Neuronal stem cell (in vitro differentiated cells): ENCODE data around the gene ANKRD31.
"Not testable (repeated sequence)": the region's sequence is repeated elsewhere in the genome, so short reads cannot be mapped to it uniquely, and the experiment has no call there.

ENCODE experiments used
- DNase-seq: peaks from one replicate; pipeline ENCODE4 v3.0.0-alpha.2; 2013; ENCODE audit warnings: low spot score
- H2AFZ ChIP-seq: one replicate; pipeline ENCODE4 v1.6.1; 2013; ENCODE audit warnings: mild to moderate bottlenecking, low read length, inconsistent platforms
- H2AK5ac ChIP-seq: 2 replicates; pipeline ENCODE4 v1.6.1; 2013; ENCODE audit warnings: low read depth, mild to moderate bottlenecking, inconsistent platforms, low read length, moderate library complexity, mixed read lengths
- H2BK120ac ChIP-seq: 2 replicates; pipeline ENCODE4 v1.6.1; 2013; ENCODE audit warnings: low read depth, mild to moderate bottlenecking, inconsistent platforms, low read length, moderate library complexity, mixed read lengths
- H2BK12ac ChIP-seq: one replicate; pipeline ENCODE4 v1.6.1; 2013; ENCODE audit warnings: low read length, inconsistent platforms
- H2BK15ac ChIP-seq: 2 replicates; pipeline ENCODE4 v1.6.1; 2013; ENCODE audit warnings: mild to moderate bottlenecking, low read length, inconsistent platforms, mixed read lengths
- H2BK5ac ChIP-seq: one replicate; pipeline ENCODE4 v1.6.1; 2013; ENCODE audit warnings: inconsistent platforms, mild to moderate bottlenecking, low read length, moderate library complexity
- H3K14ac ChIP-seq: one replicate; pipeline ENCODE4 v1.6.1; 2013; ENCODE audit warnings: low read length, inconsistent platforms
- H3K18ac ChIP-seq: 2 replicates; pipeline ENCODE4 v1.6.1; 2013; ENCODE audit warnings: low read length, inconsistent platforms
- H3K23ac ChIP-seq: 2 replicates; pipeline ENCODE4 v1.6.1; 2013; ENCODE audit warnings: low read depth, mild to moderate bottlenecking, mixed read lengths, low read length, inconsistent platforms; ENCODE audit not compliant: poor library complexity
- H3K27ac ChIP-seq: replicated peaks from 3 replicates; pipeline ENCODE4 v1.5.1; 2013; ENCODE audit warnings: low read length, inconsistent platforms
- H3K27me3 ChIP-seq, 3 experiments: 2 replicates each; pipeline ENCODE4 v1.6.1; 2013; ENCODE audit warnings: low read length in 3 of 3, mild to moderate bottlenecking in 2 of 3, inconsistent platforms in 1 of 3, low read depth in 1 of 3, mixed read lengths in 1 of 3, moderate library complexity in 1 of 3; ENCODE audit not compliant: control insufficient read depth in 3 of 3, insufficient read depth in 3 of 3
- H3K36me3 ChIP-seq, 2 donors: replicated peaks in 1 of 2; 2 replicates each; pipeline ENCODE4 v1.6.1; 2013; ENCODE audit warnings: low read length in 2 of 2; ENCODE audit not compliant: control insufficient read depth in 2 of 2, insufficient read depth in 2 of 2
- H3K4ac ChIP-seq: 2 replicates; pipeline ENCODE4 v1.6.1; 2013; ENCODE audit warnings: inconsistent platforms, mild to moderate bottlenecking, low read length, moderate library complexity
- H3K4me1 ChIP-seq, 2 donors: 1 replicate in 1 of 2; 2 replicates in 1 of 2; pipeline ENCODE4 v1.6.1; 2013; ENCODE audit warnings: low read length in 2 of 2, low read depth in 1 of 2; ENCODE audit not compliant: control insufficient read depth in 2 of 2, insufficient read depth in 1 of 2
- H3K4me2 ChIP-seq: one replicate; pipeline ENCODE4 v1.6.1; 2013; ENCODE audit warnings: mild to moderate bottlenecking, low read length, inconsistent platforms; ENCODE audit not compliant: insufficient read depth, poor library complexity, severe bottlenecking
- H3K4me3 ChIP-seq, 2 donors: 2 replicates each; pipeline ENCODE4 v1.5.1; 2013; ENCODE audit warnings: low read length in 2 of 2, mild to moderate bottlenecking in 2 of 2, inconsistent platforms in 1 of 2, moderate library complexity in 1 of 2
- H3K79me1 ChIP-seq: one replicate; pipeline ENCODE4 v1.6.1; 2013; ENCODE audit warnings: low read depth, mild to moderate bottlenecking, inconsistent platforms, low read length, moderate library complexity
- H3K9ac ChIP-seq: one replicate; pipeline ENCODE4 v1.6.1; 2013; ENCODE audit warnings: mild to moderate bottlenecking, low read depth, low read length, inconsistent platforms; ENCODE audit not compliant: poor library complexity
- H3K9me3 ChIP-seq, 2 donors: replicated peaks in 1 of 2; 2 replicates each; pipeline versions ENCODE3 to v1.6.1; 2013; ENCODE audit warnings: low read length in 2 of 2, mild to moderate bottlenecking in 2 of 2, inconsistent platforms in 1 of 2, low read depth in 1 of 2, mixed read lengths in 1 of 2, moderate library complexity in 1 of 2; ENCODE audit not compliant: control insufficient read depth in 2 of 2, insufficient read depth in 1 of 2
- H4K8ac ChIP-seq: one replicate; pipeline ENCODE4 v1.6.1; 2013; ENCODE audit warnings: low read depth, mild to moderate bottlenecking, inconsistent platforms, low read length, moderate library complexity
- H4K91ac ChIP-seq: one replicate; pipeline ENCODE4 v1.6.1; 2013; ENCODE audit warnings: low read length, low read depth, mild to moderate bottlenecking, inconsistent platforms; ENCODE audit not compliant: poor library complexity
- WGBS, 2 donors: extraction: QIAGEN DNeasy Blood & Tissue Kit; methylation state at CpG; one replicate each; pipeline ENCODE4 v1.1.7; 2013; ENCODE audit warnings: missing lambda C conversion rate in 2 of 2, mixed read lengths in 1 of 2; ENCODE audit not compliant: insufficient read length in 2 of 2, insufficient replicate concordance in 1 of 2; ENCODE audit errors: extremely low coverage in 2 of 2; 5-methylcytosine and 5-hydroxymethylcytosine counted together

ANKRD31 gene

DNA sequence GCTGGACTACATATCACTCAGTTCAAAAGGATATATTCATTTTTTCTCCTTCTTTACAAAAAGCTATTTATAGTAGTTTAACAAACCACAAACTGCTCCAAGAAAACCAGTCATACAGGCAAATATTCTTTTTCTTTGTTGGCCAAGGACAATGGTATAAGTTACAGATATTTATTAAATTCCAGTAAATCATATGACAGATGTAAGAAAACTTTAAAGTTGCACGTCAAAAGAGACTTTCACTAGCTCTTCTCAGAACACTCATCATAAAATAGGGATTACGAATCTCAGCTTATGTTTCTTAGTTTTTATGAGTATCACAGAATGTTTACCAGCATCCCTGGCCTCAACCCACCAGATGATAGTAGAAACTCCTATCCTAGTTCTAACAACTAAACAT lies 67.2 kb downstream of the ANKRD31 start:
- Histone ChIP-seq H3K9ac (no peak overlapping the region), H2AFZ (no peak overlapping the region), H3K4me2 (no peak overlapping the region), H2BK15ac (no peak overlapping the region), H2BK120ac (no peak overlapping the region), H3K18ac (no peak overlapping the region), H3K27ac (no peak overlapping the region), H3K36me3 (no peaks in the 10 kb centered on the region), H2BK12ac (no peak overlapping the region), H3K79me1 (no peaks in the 10 kb centered on the region), H3K4me1 (no peaks in the 10 kb centered on the region), H3K23ac (no peak overlapping the region), H3K14ac (no peak overlapping the region), H3K4ac (no peak overlapping the region), H3K4me3 (no peak overlapping the region), H3K9me3 (no peaks in the 10 kb centered on the region), H4K91ac (no peak overlapping the region), H4K8ac (no peak overlapping the region), H3K27me3 (no peaks in the 10 kb centered on the region), H2BK5ac (no peak overlapping the region), H2AK5ac (no peak overlapping the region)
- no peak for DNase-seq
- no CpG with 5 or more reads among the region's 2 CpGs for WGBS, 2 donors

DNA sequence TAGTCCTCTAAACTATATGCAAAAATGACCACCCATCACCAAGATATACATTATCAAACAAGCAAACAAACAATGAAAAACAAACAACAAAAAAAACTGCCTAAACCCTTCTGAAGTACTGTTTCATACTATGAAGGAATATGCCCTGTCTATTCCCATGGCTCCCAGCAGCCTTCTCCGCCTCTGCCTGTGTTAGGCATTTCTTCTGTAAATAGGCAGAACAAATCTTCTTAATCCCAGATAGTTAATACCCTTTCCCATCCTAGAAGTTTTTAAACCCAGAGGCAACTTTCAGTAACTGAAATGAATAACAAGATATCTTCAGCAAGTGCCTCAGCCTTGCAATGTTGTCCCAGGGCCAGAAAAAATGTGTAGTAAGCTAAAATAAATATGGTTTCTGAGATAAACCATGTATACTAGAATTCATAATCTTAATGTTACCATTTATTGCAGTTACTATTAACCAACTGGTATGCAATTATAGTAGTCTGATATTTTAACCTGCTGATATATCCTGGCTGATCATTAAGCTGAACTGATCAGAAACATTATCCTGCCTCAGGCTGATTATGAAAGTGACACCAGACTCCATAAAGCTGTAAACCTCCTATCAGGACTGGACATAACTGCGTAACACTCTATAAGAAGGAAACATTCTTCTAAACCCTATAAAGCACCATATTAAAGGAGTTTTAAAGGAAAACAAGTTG lies 68.5 kb downstream of the ANKRD31 start:
- Histone ChIP-seq H3K4ac (no peak overlapping the region), H4K8ac (no peak overlapping the region)

DNA sequence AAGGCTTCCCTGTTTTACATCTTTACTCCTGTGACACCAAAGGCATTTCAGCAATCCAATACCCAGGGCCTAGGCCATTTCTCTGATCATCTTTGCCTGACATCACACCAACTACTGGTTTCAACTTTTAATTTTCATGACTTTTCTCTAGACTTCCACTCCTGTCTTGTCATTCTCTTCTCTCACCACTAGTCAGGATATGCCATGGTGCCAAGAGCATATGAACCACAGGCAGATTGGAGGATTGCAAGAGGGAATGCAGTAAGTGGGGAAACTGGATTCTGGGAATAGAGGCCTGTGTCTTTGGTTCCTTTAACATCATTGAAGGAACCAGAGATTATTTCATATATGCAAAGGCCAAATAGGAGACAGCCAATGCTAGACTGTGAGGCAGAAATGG lies 69.3 kb downstream of the ANKRD31 start:
- Histone ChIP-seq H2BK120ac (no peak overlapping the region), H3K18ac (no peak overlapping the region), H3K4ac (no peak overlapping the region), H3K4me1 (no peaks in the 10 kb centered on the region), H3K36me3 (no peaks in the 10 kb centered on the region), H3K14ac (no peak overlapping the region), H3K23ac (no peak overlapping the region), H3K27ac (no peak overlapping the region), H3K79me1 (no peaks in the 10 kb centered on the region), H3K9ac (no peak overlapping the region), H3K4me3 (no peak overlapping the region), H3K4me2 (no peak overlapping the region), H4K8ac (no peak overlapping the region), H2BK15ac (no peak overlapping the region), H3K27me3 (no peaks in the 10 kb centered on the region), H3K9me3 (no peaks in the 10 kb centered on the region), H2AFZ (no peak overlapping the region), H2BK12ac (no peak overlapping the region), H2BK5ac (no peak overlapping the region), H2AK5ac (no peak overlapping the region), H4K91ac (no peak overlapping the region)
- DNase-seq, result no peak

More for the DNA sequence above, 68.5 kb downstream of the ANKRD31 start:
- Histone ChIP-seq H3K27ac (no peak overlapping the region), H3K4me1 (no peaks in the 10 kb centered on the region), H3K23ac (no peak overlapping the region), H3K4me2 (no peak overlapping the region), H3K27me3 (no peaks in the 10 kb centered on the region), H3K18ac (no peak overlapping the region), H3K14ac (no peak overlapping the region), H3K79me1 (no peaks in the 10 kb centered on the region), H3K4me3 (no peak overlapping the region), H2BK12ac (no peak overlapping the region), H3K9me3 (no peaks in the 10 kb centered on the region), H3K9ac (no peak overlapping the region), H2BK120ac (no peak overlapping the region), H2AFZ (no peak overlapping the region), H3K36me3 (no peaks in the 10 kb centered on the region), H2AK5ac (no peak overlapping the region), H2BK15ac (no peak overlapping the region), H2BK5ac (no peak overlapping the region), H4K91ac (no peak overlapping the region)
- no peak for DNase-seq
- WGBS, 2 donors, result no CpG with 5 or more reads among the region's 2 CpGs

DNA sequence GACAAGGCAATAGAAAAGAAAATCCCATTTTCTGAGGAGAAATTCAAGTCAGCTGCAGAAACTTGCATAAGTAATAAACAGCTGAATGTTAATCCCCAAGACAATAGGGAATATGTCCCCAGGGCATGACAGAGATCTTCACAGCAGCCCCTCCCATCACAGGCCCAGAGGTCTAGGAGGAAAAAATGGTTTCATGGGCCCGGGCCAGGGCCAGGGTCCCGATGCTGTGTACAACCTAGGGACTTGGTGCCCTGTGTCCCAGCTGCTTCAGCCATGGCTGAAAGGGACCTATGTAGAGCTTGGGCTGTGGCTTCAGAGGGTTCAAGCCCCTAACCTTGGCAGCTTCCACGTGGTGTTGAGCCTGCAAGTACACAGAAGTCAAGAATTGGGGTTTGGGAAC lies 75.2 kb downstream of the ANKRD31 start:
- H3K79me1 ChIP-seq, H3K4me2 ChIP-seq, H4K91ac ChIP-seq, DNase-seq, H3K4me1 ChIP-seq, H3K23ac ChIP-seq, H4K8ac ChIP-seq, H2AFZ ChIP-seq, H2AK5ac ChIP-seq, H2BK12ac ChIP-seq, H3K9ac ChIP-seq, H2BK120ac ChIP-seq, H3K4ac ChIP-seq, H3K27me3 ChIP-seq, H3K14ac ChIP-seq, H3K27ac ChIP-seq, H3K4me3 ChIP-seq, H3K18ac ChIP-seq, H2BK5ac ChIP-seq, H2BK15ac ChIP-seq, H3K36me3 ChIP-seq: not testable (repeated sequence)
- peaks cover 5 to 12% of the 10 kb centered on the region in 2 donors for H3K9me3 ChIP-seq
- no CpG with 5 or more reads among the region's 3 CpGs for WGBS, 2 donors
